ENCODE results near the gene CPA2.

CPA2 gene

DNA sequence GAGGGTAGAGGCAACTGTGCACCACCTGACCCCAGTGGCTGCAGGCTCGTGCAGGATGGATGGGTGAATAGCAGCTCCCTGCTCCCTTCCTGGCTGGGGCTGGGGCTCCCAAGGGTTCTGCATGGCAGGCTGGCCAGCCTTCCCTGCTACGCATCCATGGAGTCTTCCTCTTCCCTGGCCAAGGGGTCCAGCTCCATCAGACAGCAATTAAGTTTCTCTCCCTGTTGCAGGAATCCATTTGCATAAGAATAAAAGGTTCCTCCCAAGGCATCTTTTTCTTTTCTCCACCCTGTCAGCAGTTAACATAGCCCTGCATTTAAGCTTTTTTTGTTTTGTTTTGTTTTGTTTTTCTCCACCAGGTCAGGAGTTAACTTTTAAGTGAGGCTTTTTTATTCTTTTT, 10.0 kb upstream of the CPA2 start:
- no peak for DNase-seq

DNA sequence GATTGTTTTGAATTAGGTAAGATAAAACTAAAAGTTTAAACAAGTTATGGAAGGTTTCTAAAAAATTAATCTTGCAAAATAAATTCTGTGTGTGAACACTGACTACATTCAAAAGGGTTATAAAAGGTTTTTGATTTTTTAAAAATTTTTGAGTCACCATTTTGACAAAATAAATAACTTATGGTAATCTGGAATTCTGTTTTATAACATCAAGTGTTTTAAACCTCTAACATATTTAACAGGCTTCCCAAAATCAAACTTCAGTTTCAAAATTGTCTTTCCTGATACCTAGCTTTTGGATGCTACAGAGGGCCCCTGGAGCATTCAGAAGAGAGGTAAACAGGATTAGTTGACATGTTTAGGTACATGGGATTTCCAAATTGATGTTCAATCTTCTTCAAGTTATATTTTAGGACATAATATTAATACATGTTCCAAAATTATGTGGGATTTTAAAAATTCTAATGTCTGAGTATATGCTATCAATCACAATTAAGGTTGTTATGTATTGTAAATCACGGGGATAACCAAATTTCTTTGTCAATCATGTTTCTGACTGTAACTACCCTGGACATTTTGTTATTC, 8.1 kb upstream of the CPA2 start:
- DNase-seq = no peak

DNA sequence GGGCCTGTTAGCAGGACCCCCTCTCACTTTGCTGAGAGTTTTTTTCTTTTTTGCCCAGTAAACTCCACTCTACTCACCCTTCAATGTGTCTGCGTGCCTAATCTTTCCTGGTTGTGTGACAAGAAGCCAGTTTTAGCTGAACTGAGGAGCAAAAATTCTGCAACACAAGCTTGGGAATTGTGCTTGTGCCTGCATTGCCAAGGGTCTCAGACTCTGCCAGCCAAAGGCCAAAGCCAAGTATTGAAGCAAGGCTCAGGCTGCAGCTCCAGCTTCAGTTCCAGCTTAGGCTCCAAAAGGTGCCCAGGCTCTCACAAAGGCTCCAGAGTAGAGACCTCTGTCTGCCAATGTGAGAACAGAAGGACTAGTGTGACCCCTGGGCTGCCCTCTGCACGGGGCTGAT, 4.2 kb upstream of the CPA2 start:
- DNase-seq = no peak

DNA sequence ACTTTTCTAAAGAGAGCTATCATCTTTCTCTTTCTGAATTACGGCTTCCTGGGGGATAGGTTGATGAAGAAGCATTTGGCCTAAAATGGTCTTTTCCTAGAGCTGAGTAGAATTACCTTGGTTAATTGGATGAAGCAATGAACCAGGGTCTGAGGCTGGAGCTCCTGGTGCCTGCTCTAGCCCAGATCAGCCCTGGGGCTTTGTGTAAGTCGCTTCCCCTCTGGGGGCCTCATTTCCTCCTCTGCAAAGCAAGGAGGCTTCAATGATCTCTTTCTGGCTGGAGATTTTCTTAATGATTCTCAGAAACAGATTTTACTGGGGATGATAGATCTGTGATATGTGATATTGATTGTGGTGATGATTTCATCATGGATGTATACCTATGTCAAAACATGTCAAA, 3.5 kb upstream of the CPA2 start:
- peak; percentile 26 for DNase-seq

DNA sequence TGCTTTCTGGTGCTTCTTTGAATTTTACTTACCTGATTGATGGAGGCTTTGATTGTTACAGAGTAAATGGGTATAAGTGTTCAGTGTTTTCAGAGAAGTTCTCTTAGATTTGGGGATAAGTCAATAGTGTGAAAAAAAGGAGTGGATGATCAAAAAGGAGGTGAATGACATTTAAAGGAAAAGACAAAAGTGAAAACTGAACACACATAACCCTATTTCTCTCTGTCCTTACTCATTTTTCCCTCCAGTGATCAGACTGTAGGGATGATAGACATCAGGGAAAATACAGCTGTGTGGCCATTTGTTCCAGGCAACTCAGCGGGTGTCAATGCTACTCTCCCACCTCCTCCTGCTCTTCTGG, 278 bp downstream of the CPA2 start:
- DNase-seq = no peak

DNA sequence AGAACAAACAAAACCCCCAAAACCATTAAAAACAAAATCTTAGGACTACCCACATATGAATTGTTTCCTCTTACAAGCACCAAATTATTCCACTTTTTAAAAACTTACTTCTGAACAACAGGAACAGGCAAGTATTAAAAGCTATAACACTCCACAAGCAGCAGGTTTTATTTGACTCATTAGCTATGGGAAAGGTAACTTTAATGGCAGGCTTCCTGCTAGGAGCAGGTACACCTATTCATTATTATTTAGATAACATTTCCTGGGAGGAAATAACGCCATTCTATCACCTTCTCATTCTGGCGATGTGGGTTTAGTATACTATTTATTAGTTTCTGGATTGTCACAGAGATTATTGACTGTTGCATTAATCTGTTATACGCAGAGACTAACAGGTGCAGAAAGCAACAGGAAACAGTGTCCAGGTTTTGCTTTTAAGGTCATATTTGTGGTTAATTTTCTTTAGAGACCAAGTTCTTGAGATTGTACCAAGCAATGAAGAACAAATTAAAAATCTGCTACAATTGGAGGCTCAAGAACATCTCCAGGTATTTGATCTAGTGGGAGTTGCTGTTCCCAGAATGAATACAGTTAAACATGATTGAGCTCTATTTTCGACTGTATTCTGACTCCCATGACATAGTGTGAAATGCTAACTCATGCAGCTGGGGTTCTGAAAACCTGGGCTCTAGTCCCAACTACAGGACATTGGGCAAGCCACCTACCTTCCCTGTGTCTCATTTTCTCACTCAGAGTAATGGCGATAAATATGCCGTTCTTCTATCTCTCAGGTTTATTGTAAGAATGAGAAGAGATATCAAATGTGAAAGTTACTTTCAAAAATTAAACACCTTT, 2.0 kb downstream of the CPA2 start:
- no peak for DNase-seq

DNA sequence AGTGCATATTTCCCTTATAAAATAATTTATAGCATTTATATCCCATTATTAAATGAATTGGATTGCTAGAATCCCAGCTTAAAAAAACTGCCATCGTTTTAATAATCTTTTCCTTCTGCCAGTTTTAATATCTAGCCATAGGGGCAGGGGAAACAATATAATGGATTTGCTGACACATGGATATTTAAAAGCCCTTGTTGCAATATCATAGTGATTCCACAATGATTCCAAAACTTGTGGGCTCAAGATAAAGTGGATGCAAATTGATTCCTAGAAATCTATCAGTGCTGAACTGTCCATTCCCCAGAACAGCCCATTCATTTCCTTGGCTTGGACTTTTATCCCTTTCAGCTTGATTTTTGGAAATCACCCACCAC, 2.6 kb downstream of the CPA2 start:
- DNase-seq = no peak

DNA sequence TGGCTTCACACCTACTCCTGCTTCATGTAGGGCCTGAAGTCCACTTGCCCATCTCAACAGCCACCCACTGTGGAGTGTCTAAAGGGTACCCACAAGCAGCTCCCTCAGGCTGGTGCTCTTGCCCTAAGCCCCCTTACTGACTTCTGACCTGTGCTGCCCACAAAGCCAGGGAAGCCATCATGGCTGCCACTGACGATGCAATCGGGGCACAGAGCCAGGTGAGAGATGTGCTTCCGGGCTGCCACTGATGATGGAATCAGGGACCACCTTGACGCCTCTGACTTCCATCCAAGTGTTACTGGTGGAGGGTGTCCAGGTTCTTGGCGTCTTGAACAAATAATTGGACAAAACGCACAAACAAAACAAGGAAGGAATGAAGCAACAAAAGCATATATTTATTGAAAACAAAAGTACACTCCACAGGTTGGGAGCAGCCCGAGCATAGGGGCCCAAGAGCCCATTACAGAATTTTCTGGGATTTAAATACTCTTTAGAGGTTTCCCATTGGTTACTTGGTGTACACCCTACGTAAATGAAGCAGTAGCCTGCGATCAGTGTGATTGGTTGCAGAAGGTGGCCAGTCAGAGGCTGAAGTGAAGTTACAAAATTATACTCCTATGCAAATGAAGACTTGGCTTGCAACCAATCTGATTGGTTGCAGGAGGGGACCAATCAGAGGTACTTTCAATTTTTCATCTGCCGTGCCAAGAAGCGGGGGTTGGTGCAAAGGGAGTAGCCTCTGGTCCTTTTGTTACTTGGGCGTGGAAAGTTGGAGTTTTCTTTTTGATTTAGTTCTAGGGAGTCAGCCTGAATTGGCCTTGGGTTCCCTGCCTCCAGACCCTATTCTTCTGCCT, 4.5 kb downstream of the CPA2 start:
- no peak for DNase-seq

DNA sequence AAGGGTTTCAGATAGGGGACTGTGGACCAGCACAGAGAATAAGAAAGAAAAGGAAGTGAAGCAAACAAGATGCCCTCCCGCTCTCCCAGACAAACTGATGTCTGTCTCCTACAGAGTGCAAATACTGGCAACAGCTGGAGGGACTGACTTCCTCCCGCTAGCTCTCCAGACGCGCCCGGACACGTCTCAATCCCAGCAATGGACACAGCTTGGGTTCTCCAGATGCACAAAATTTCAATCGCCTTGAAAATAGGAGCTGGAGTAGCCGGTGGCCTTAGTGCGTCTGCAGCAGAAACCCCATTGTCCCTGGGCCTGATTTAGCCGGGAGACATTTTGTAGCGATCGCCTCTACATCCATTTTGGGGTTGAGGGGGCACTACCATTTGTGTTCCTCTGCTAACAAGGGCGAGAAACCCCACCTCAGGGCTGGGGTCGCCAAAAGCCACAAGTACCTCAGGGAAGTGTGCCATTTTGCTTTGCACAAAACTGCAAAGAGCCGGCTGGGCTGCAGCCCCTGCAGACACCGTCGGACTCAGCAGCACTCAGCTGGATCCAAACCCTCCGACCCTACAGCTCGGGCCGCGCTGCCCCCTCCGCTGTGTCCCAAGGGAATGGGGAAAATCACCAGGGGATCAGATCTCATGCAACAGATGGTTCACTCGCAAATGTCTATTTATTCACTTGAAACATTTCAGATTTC, 5.9 kb downstream of the CPA2 start:
- peak; percentile 31 for DNase-seq

DNA sequence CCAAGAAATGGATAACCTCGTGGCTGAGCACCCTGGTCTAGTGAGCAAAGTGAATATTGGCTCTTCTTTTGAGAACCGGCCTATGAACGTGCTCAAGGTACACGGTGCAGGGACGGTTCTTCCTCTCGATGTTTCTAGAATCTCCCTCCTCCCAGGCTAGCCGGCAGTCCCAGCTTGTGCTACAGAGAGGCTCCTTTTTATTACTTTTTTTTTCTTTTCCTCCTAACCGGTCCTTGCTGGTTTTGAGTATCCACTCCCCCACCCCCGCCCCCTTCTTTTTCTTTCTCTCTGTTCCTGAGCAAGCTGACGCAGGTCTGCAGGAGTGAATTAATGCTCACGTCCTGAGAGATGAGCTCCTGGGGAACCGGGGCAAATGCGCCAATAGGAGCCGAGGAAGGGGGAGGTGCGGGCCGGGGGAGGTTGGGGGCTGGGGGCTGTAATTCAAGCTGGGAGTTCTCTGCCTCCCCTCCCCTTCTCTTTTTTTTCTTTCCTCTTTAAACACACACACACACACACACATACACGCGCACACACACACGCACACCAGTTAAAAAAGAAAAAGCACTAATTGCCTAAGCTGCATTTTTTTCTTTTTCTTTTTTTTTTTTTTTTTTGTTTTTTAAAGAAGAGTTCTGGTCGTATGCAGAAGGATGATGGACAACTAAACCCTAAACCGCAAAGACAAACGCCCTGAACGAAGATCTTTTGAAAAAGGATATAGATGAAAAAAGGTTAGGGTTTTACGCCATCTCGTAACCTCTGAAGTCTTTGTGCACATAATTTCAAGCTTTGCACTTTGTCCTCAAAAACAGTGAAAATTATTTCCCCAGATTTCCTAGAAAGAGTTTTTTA, 6.6 kb downstream of the CPA2 start:
- peak; percentile 89 for DNase-seq

DNA sequence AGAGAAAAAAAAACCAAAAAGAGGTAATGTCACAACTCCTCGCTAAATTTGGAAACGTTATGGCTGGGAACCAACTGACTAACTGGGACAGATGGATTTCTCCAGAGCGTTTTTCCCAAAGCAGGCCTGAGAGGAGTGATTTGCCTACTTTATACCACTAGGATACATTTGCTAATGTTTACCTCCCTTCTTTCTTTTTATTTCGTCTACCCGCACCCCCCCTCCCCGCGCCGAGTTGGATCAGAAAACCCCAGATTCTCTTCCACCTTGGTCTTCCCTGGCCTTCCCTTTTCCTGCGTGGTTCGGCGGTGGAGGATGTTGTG, 7.2 kb downstream of the CPA2 start:
- DNase-seq = no peak

DNA sequence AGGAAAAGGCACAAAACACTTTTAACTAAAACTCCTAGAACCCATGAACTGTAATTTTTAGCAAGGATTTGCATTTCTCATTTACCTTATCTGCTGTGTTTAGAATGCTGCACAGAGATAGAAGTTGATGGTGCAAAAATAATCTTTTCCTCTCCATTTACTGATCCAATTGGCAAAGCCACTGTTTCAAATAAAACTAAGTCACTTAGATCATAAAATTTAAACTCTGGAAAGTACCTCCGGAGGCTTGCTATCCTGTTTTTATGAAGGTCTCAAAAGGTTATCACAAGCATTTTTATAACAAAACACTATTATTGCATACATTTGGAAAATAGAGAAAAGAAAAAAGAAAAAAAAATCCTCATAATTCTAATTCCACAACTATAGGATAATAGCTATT, 7.6 kb downstream of the CPA2 start:
- DNase-seq = no peak

DNA sequence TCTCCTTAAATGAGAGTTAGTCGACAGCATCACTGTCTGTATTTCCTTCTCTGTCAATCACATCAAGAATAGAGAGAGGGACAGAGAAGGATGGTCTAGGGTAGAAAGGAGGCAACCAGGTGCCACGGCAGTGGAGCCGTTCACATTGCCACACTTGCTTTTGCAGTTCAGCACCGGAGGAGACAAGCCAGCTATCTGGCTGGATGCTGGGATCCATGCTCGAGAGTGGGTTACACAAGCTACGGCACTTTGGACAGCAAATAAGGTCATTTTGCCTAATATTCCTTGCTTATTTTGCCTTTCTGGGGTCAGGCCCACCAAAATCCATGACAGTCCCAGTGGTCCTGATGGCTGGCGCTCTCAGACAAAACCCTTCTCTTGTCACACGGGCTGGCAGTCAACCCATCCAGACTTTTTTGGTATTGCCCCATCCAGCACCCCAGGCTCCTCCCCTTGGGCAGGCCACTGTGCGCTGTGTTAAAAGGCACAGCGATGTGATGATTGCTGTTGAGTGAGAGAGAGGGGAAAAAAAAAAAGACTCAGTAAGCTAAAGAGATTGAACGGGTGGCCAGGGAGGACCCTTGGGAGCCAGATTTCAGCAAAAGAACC, 8.4 kb downstream of the CPA2 start:
- DNase-seq = no peak

DNA sequence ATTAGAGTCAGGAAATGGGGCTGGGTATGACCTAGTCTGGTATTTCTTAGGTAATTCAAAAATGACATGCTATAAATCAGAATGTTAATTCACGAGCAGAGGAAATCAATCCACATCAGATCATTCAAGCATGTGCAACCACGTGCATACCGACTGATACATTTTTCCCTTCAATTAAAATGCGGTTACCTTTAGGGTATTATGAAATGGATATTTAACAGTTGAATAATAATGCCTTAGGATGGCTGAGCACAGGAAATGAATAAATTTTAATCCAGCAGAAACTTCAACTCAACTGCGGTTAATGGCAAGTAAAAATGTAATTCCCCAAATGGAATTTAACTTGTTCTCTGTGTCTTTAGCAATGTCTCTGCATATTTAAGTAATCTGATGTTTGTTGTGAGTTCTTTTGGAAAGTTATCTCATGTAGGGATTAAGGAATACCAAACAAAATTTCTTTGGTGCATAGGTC, 9.2 kb downstream of the CPA2 start:
- no peak for DNase-seq

DNA sequence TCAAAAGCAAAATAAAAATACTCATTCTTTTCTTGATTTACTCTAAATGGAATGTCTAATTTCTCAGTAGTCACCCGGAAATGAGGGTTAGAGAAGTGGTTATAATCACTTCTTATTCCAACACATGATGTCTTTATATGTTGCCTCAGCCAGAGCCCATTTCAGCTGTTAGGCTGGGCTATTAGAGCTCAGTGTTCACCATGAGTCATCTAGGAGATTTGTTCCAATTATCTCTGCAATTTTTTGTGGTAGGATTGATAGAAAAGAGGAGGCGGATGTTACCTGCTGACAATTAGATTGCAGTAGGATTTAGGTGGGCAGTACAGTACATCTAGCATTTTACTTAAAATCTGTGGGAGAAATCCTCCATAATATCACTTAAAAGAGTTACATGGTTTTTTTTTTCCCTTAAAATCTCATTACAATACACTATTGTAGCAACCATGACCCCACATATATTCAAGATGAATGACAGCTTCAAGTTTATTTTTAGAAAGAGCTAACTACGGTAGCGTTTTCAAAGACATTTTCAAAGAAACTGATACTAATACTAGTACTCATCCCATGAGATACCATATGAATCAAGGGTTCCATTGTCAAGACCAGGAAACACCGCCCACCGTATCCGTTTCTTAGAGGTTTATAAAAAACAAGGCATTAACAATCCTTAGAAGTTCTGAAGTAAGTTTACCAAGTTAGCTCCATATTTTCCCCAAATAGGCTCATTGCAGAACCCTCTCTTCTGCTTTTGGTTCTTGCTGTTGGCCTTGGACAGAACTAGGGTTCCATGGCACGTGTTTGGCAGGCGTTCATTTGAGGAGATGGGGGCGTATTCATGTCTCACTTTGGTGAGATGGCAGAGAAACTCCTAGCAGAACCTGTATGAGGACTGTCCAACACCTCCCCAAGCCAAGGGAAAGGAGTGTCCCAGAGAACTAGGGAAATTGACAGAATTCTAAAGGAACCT, 10.4 kb downstream of the CPA2 start:
- no peak for DNase-seq

DNA sequence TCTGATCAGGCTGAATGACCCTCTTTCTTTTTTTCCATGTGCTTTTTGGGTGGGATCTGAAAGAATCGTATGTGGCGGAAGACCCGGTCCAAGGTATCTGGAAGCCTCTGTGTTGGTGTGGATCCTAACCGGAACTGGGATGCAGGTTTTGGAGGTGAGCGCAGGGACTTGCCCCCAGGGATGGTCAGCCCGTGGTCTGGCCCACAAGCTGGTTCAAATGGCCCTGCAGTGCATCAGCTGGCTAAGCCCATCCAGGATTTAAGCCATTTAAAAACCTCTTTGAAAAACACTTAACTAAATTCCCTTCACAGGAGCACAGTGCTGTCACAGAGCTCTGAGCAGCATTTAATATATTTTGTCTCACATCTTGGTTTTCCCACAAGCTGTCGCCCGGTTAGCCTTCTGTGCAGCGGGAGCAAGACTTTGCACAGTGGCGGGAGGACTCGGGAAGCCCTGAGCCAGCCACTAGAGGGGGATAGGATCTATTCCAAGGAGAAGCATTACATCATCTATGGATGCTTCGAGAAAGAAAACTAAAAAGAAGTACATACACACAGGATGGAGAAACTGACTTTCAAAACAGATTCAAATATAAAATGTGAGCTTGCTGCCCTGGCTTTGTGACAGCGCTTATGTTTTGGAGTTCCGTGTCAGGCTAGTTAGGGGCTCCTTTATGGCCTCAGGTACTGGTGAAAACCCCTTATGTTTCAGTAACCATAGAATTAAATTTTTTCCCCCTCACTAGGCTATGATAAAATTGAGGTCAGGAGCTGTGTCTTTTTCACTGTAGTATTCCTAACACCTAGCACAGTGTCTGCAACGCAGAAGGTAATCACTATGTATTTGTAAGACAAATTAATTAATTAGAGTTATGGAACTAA, 11.3 kb downstream of the CPA2 start:
- no peak for DNase-seq

DNA sequence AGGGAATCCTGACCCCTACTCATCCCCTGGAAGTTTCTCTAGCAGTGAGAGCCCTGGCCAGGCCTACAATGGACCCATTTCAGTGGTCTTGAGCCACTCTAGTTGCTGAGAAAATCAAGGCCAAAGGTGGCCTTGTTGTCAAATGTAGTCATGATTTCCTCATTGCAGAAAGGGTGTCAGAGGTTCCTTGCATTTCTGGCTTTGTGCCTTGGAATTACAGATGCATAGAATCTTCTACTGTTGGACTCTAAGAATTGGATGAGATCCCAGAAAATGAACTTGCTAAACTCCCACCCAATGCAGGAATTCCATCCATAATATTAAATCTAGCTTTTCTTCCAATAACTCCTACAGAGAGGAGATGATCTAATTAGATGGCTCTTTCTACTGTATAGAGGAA, 12.2 kb downstream of the CPA2 start:
- no peak for DNase-seq

DNA sequence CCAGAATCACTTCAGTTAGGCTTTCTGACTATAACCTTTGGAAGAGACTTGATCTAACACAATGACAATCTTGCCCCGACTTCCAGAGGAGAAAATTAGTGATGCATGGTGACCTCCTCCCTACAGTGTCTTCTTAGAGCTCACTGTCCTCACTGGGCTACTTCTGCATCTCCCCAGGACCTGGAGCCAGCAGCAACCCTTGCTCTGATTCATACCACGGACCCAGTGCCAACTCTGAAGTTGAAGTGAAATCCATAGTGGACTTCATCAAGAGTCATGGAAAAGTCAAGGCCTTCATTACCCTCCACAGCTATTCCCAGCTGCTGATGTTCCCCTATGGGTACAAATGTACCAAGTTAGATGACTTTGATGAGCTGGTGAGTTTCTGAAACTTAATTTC, 12.6 kb downstream of the CPA2 start:
- no peak for DNase-seq

DNA sequence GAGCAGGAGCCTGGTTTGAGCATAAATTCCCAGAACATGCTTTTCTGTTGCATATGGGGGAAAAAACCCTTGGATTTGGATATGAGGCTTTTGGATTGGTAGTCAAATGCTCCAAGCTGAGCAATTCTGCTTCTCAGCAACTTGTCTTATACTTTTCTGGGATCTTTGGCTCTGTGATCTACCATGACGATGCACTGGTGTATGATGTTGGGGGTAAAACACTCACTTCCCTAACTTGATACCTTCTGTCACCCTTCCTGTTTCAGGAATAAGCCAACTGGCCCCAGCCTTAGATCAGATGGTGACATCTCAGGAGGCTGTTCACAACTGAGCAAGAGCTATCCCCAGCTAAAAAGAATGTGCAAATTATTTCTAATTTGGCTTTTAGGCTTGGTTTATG, 13.2 kb downstream of the CPA2 start:
- no peak for DNase-seq

DNA sequence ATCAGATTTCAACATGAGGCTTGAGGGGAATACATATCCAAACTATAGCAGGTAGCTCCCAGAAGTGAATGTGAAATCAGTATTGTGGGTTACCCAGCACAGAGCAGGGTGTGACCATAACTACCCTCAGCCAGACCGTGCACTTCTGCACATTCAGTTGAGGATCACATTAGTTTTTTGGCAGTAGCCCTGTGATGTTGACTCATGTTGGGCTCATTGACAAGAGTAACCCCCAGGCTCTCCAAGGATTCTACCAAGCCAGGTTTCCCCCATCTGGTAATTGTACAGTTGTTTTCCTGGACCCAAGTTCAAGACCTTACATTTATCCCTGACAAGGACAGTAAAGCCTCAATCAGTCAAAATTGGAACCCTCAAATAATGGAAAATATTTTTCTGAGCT, 14.6 kb downstream of the CPA2 start:
- DNase-seq = no peak
